GM23248 (cell line): ENCODE results near the gene ZNF132.

ENCODE experiments used
- EZH2 ChIP-seq: fragments of 200-600 bp; sonication (generic); IDR thresholded peaks from 2 replicates; pipeline ENCODE4 v1.6.1; 2018; ENCODE audit warnings: antibody characterized with exemption, mild to moderate bottlenecking; ENCODE audit not compliant: insufficient read depth, poor library complexity, severe bottlenecking
- EZH2phosphoT487 ChIP-seq: fragments of 200-600 bp; sonication (generic); IDR thresholded peaks from 2 replicates; pipeline ENCODE4 v1.6.1; 2018; ENCODE audit warnings: antibody characterized with exemption, moderate library complexity, mild to moderate bottlenecking, low read depth; ENCODE audit not compliant: insufficient read depth

DNA sequence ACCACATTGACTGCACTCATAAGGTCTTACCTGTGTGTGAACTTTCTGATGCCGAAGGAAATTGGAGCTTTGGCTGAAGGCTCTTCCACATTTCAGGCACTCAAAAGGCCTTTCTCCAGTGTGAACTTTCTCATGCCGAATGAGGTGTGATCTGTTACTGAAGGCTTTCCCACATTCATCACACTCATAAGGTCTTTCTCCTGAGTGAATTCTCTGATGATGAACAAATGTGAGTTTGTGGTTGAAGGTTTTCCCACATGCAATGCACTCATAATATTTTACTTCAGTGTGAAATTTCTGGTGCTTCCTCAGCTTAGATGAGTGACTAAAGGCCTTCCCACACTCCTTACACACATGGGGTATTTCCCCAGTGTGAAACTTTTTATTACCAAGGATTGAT, 5.7 kb downstream of the ZNF132 start:
- TF ChIP-seq EZH2: no peak
- no peak for TF ChIP-seq EZH2phosphoT487
